Endodermal cell (in vitro differentiated cells): ENCODE data around the gene CD44. TPM values are rescaled to one million over a fixed set of nuclear protein-coding genes. Genes with fewer than 3 reads are reported as not detected.

Source experiments
- DNase-seq: peaks from one replicate; pipeline ENCODE4 v3.0.0-alpha.2; 2017
- H3K27ac ChIP-seq: 2 replicates; pipeline ENCODE4 v1.5.1; 2013; ENCODE audit warnings: mild to moderate bottlenecking, low read depth, low read length, moderate library complexity
- H3K27me3 ChIP-seq: 2 replicates; pipeline ENCODE4 v1.6.1; 2013; ENCODE audit warnings: mild to moderate bottlenecking, low read length, moderate library complexity; ENCODE audit not compliant: insufficient read depth, control insufficient read depth, poor library complexity, severe bottlenecking
- H3K36me3 ChIP-seq: 2 replicates; pipeline ENCODE4 v1.7.0; 2013; ENCODE audit warnings: mild to moderate bottlenecking, low read length, moderate library complexity; ENCODE audit not compliant: control insufficient read depth, insufficient read depth
- H3K4me1 ChIP-seq: one replicate; pipeline ENCODE4 v1.7.0; 2013; ENCODE audit warnings: low read length; ENCODE audit not compliant: control insufficient read depth, insufficient read depth
- H3K4me3 ChIP-seq: 2 replicates; pipeline ENCODE4 v1.5.1; 2013; ENCODE audit warnings: mild to moderate bottlenecking, low read length, moderate library complexity
- H3K9ac ChIP-seq: 2 replicates; pipeline ENCODE4 v1.6.1; 2013; ENCODE audit warnings: mild to moderate bottlenecking, low read length, moderate library complexity; ENCODE audit not compliant: poor library complexity, severe bottlenecking; ENCODE audit errors: extremely low read depth
- H3K9me3 ChIP-seq: 2 replicates; pipeline ENCODE4 v1.6.1; 2013; ENCODE audit warnings: mild to moderate bottlenecking, low read length, moderate library complexity; ENCODE audit not compliant: control insufficient read depth
- H3K27ac Mint-ChIP-seq: 2 replicates; pipeline ENCODE4 v1.8.0; 2020; ENCODE audit warnings: mixed read lengths
- H3K27me3 Mint-ChIP-seq: 2 replicates; pipeline ENCODE4 v1.8.0; 2021; ENCODE audit warnings: mild to moderate bottlenecking, mixed read lengths; ENCODE audit not compliant: insufficient read depth
- H3K36me3 Mint-ChIP-seq: 2 replicates; pipeline ENCODE4 v1.8.0; 2020; ENCODE audit warnings: low read depth, mixed read lengths
- H3K4me1 Mint-ChIP-seq: 2 replicates; pipeline ENCODE4 v1.8.0; 2020; ENCODE audit warnings: mixed read lengths
- H3K4me3 Mint-ChIP-seq: 2 replicates; pipeline ENCODE4 v1.8.0; 2020; ENCODE audit warnings: mild to moderate bottlenecking, moderate library complexity, mixed read lengths
- H3K9me3 Mint-ChIP-seq: 2 replicates; pipeline ENCODE4 v1.8.0; 2020; ENCODE audit warnings: mild to moderate bottlenecking, mixed read lengths
- CTCF ChIP-seq: fragments of 200-600 bp; sonication (generic); conservative IDR thresholded peaks from 2 replicates; pipeline ENCODE4 v1.5.0; 2021; ENCODE audit warnings: antibody characterized with exemption, mild to moderate bottlenecking
- WGBS, 2 experiments: methylation state at CpG; one replicate each; pipeline versions ENCODE4 v1.1.5 to v1.1.7; 2013; ENCODE audit warnings: missing lambda C conversion rate in 2 of 2, mixed read lengths in 1 of 2; ENCODE audit not compliant: insufficient coverage in 1 of 2, insufficient read length in 1 of 2; 5-methylcytosine and 5-hydroxymethylcytosine counted together
- total RNA-seq, 2 donors: library from RNA; stranded (reverse); fragmentation: NEBNext Ultra II Directional in 1 of 2; extraction: Animal tissue kit (Norgen Biotek cat#: 25700) in 1 of 2; gene quantifications; 2 replicates in 1 of 2; 3 replicates in 1 of 2; pipeline ENCODE4 v1.2.1, GENCODE V29; 2021

CD44 gene
- total RNA-seq, 2 donors from 2014 or later: 1.2 to 4.6 TPM

GRCh38 chr11:35214226-35214770 lies 75.3 kb downstream of the CD44 start:
- no peak overlapping the region for H3K4me3 ChIP-seq
- DNase-seq: no peak
- Mint-ChIP-seq H3K4me3 (no peak overlapping the region), H3K4me1 (peaks cover 10% of the 10 kb centered on the region), H3K36me3 (no peaks in the 10 kb centered on the region), H3K27me3 (peaks cover 11% of the 10 kb centered on the region), H3K27ac (no peak overlapping the region), H3K9me3 (peaks cover 5% of the 10 kb centered on the region)
- H3K27me3 ChIP-seq: no peaks in the 10 kb centered on the region
- no peak overlapping the region for H3K27ac ChIP-seq
- H3K9ac ChIP-seq: no peak overlapping the region
- no peaks in the 10 kb centered on the region for H3K36me3 ChIP-seq
- 83 to 89% methylated on average over 2 of the region's 2 CpGs for WGBS, 2 experiments
- TF ChIP-seq CTCF: no peak
- H3K4me1 ChIP-seq: no peaks in the 10 kb centered on the region
- peaks cover 5% of the 10 kb centered on the region for H3K9me3 ChIP-seq

- no peak overlapping the region for H3K27ac ChIP-seq
- peaks cover 10% of the 10 kb centered on the region for H3K4me1 Mint-ChIP-seq
- no peaks in the 10 kb centered on the region for H3K27me3 ChIP-seq
- H3K9me3 Mint-ChIP-seq: peaks cover 5% of the 10 kb centered on the region
- peaks cover 15% of the 10 kb centered on the region for H3K27me3 Mint-ChIP-seq
- 20 to 41% methylated on average over 1 of the region's 1 CpG for WGBS, 2 experiments
- H3K4me3 Mint-ChIP-seq: no peak overlapping the region
- H3K36me3 ChIP-seq: no peaks in the 10 kb centered on the region
- no peak for TF ChIP-seq CTCF
- no peaks in the 10 kb centered on the region for H3K4me1 ChIP-seq
- no peaks in the 10 kb centered on the region for H3K36me3 Mint-ChIP-seq
- DNase-seq: peak; percentile 89
- H3K4me3 ChIP-seq: no peak overlapping the region
- peaks cover 5% of the 10 kb centered on the region for H3K9me3 ChIP-seq
- no peak overlapping the region for H3K9ac ChIP-seq
- peak overlapping the region; percentile 28 for H3K27ac Mint-ChIP-seq
These were observed 75.8 kb downstream of the CD44 start for GRCh38 chr11:35214792-35215193.

GRCh38 chr11:35215945-35216344 lies 77.0 kb downstream of the CD44 start:
- Histone ChIP-seq H3K27me3 (no peaks in the 10 kb centered on the region), H3K36me3 (no peaks in the 10 kb centered on the region), H3K9me3 (no peaks in the 10 kb centered on the region), H3K4me1 (no peaks in the 10 kb centered on the region), H3K4me3 (no peak overlapping the region), H3K27ac (no peak overlapping the region), H3K9ac (no peak overlapping the region)
- H3K4me1 Mint-ChIP-seq: peaks cover 10% of the 10 kb centered on the region
- no peak for TF ChIP-seq CTCF
- H3K9me3 Mint-ChIP-seq: no peaks in the 10 kb centered on the region
- H3K4me3 Mint-ChIP-seq: no peak overlapping the region
- H3K36me3 Mint-ChIP-seq: no peaks in the 10 kb centered on the region
- peaks cover 15% of the 10 kb centered on the region for H3K27me3 Mint-ChIP-seq
- DNase-seq: no peak
- no peak overlapping the region for H3K27ac Mint-ChIP-seq
